Stomach (tissue), 4 donors: ENCODE data around the gene C8B.

Source experiments
- POLR2A ChIP-seq, 4 donors: fragments of 450-650 bp; IDR thresholded peaks; one replicate each; pipeline ENCODE4 v1.6.1; 2016; ENCODE audit warnings: antibody characterized with exemption in 4 of 4, control low read depth in 2 of 4, mild to moderate bottlenecking in 1 of 4, moderate library complexity in 1 of 4
- POLR2AphosphoS5 ChIP-seq, 3 donors: sonication (generic); formaldehyde crosslinking; IDR thresholded peaks; one replicate each; pipeline ENCODE4 v1.6.1; 2016; ENCODE audit warnings: antibody characterized with exemption in 3 of 3
- TF ChIP-seq, protein P1 (sequence below), 7 experiments: fragments of 450-650 bp in 4 of 7; fragments of 200-600 bp in 3 of 7; sonication (generic) in 3 of 7; IDR thresholded peaks; one replicate each; pipeline ENCODE4 v1.5.1; 2016 to 2019; ENCODE audit warnings: antibody characterized with exemption in 7 of 7, control low read depth in 2 of 7, mild to moderate bottlenecking in 1 of 7

DNA sequence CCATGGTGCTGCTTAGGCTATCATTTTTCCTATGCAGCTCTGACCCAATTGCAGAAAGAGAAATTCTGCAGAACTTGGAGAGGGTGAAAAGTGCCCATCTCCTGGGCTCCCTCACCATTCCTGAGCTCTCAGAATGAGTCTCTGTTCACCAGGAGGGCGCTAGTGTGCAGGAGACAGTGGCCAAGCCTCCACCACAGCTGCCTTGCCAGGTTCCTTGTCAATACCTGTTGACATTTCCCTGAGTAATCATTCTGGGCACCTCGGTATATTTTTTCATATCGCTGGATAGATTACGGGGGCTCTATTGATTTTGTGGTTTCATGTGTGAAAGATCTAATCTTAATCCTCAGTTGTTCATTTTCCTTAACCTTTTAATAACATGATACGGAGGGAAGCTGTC lies 13.0 kb upstream of the C8B start:
- TF ChIP-seq, protein P1, sequence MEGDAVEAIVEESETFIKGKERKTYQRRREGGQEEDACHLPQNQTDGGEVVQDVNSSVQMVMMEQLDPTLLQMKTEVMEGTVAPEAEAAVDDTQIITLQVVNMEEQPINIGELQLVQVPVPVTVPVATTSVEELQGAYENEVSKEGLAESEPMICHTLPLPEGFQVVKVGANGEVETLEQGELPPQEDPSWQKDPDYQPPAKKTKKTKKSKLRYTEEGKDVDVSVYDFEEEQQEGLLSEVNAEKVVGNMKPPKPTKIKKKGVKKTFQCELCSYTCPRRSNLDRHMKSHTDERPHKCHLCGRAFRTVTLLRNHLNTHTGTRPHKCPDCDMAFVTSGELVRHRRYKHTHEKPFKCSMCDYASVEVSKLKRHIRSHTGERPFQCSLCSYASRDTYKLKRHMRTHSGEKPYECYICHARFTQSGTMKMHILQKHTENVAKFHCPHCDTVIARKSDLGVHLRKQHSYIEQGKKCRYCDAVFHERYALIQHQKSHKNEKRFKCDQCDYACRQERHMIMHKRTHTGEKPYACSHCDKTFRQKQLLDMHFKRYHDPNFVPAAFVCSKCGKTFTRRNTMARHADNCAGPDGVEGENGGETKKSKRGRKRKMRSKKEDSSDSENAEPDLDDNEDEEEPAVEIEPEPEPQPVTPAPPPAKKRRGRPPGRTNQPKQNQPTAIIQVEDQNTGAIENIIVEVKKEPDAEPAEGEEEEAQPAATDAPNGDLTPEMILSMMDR (IDR thresholded peaks at IDR 0.05), result no peak
- TF ChIP-seq POLR2A (IDR thresholded peaks at IDR 0.05) (no peak), POLR2AphosphoS5 (IDR thresholded peaks at IDR 0.05) (peak in 2 of 3 donors; percentile 26 to 61)
